SU-DHL-6 (cell line): Measurements from ENCODE around the gene EOGT.

Experiments used
- CTCF ChIP-seq: fragments of 200-600 bp; sonication (generic); IDR thresholded peaks from one replicate; pipeline ENCODE4 v1.5.1; 2017; ENCODE audit warnings: antibody characterized with exemption, mild to moderate bottlenecking, low read length, moderate library complexity; ENCODE audit not compliant: insufficient read depth, poor library complexity, severe bottlenecking
- EZH2phosphoT487 ChIP-seq: fragments of 200-600 bp; sonication (generic), shearing (Covaris generic); conservative IDR thresholded peaks from 2 replicates; pipeline ENCODE4 v1.6.1; 2018; ENCODE audit warnings: mild to moderate bottlenecking, antibody characterized with exemption, low read length, moderate library complexity, mixed read lengths

- TF ChIP-seq EZH2phosphoT487 (no peak), CTCF (no peak)
Observed at GRCh38 chr3:69008980-69009379, 4.5 kb downstream of the EOGT start.
